Astrocyte of the cerebellum (primary cell): ENCODE measurements around the gene PLD1.

Source experiments
- DNase-seq: peaks from one replicate; pipeline ENCODE4 v3.0.0-alpha.2; 2011; ENCODE audit warnings: low read depth
- H3K4me3 ChIP-seq: 2 replicates; pipeline ENCODE4 v1.5.1; 2011; ENCODE audit warnings: mild to moderate bottlenecking, low read depth, low read length, moderate library complexity
- in situ Hi-C: cut with HindIII; loops from 2 replicates; pipeline ENCODE4 v1.10.0; 2017; ENCODE audit warnings: low sequenced_read_pairs
- TF ChIP-seq, protein P1 (sequence below): IDR thresholded peaks from 2 replicates; pipeline ENCODE4 v1.5.1; 2012; ENCODE audit warnings: low read length, low read depth, moderate library complexity, mild to moderate bottlenecking; ENCODE audit errors: missing control alignments

PLD1 gene

GRCh38 chr3:171832989-171833388 lies 22.7 kb upstream of the PLD1 start:
- no peak overlapping the region for H3K4me3 ChIP-seq
- DNase-seq = no peak
- TF ChIP-seq, protein P1, sequence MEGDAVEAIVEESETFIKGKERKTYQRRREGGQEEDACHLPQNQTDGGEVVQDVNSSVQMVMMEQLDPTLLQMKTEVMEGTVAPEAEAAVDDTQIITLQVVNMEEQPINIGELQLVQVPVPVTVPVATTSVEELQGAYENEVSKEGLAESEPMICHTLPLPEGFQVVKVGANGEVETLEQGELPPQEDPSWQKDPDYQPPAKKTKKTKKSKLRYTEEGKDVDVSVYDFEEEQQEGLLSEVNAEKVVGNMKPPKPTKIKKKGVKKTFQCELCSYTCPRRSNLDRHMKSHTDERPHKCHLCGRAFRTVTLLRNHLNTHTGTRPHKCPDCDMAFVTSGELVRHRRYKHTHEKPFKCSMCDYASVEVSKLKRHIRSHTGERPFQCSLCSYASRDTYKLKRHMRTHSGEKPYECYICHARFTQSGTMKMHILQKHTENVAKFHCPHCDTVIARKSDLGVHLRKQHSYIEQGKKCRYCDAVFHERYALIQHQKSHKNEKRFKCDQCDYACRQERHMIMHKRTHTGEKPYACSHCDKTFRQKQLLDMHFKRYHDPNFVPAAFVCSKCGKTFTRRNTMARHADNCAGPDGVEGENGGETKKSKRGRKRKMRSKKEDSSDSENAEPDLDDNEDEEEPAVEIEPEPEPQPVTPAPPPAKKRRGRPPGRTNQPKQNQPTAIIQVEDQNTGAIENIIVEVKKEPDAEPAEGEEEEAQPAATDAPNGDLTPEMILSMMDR = no peak
- in situ Hi-C loops = no loop called here

DNA sequence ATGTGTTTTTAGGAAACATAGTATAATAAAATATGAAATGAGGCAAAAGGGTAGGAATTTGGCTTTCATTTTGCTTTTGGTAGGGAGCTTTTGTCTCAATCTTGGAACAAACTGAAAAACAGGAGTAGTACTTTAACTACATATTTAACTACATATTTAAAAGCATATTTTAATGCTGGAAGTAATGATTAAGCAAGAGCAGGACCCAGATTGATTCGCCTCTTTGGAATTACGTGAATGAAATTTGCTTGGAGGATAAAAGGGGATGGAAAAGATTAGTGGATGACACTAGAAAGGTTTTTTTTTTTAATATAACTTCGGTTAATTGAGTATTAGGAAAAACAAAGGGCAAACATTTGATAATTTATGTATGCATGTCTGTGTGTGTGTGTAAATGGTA lies 21.7 kb upstream of the PLD1 start:
- TF ChIP-seq, protein P1 = no peak
- in situ Hi-C loops = no loop called here
- no peak for DNase-seq

GRCh38 chr3:171830518-171830875 lies 20.2 kb upstream of the PLD1 start:
- H3K4me3 ChIP-seq = no peak overlapping the region
- in situ Hi-C loops = no loop called here
- TF ChIP-seq, protein P1 = no peak
- DNase-seq = no peak

More for the DNA sequence above, 21.7 kb upstream of the PLD1 start:
- no peak overlapping the region for H3K4me3 ChIP-seq

GRCh38 chr3:171829841-171830517 lies 19.7 kb upstream of the PLD1 start:
- no peak for DNase-seq
- in situ Hi-C loops = no loop called here
- no peak overlapping the region for H3K4me3 ChIP-seq
- TF ChIP-seq, protein P1 = peak; percentile 78

- no peak overlapping the region for H3K4me3 ChIP-seq
- no peak for DNase-seq
- TF ChIP-seq, protein P1 = no peak
- in situ Hi-C loops = no loop called here
These were observed 18.9 kb upstream of the PLD1 start for GRCh38 chr3:171828902-171829770.

DNA sequence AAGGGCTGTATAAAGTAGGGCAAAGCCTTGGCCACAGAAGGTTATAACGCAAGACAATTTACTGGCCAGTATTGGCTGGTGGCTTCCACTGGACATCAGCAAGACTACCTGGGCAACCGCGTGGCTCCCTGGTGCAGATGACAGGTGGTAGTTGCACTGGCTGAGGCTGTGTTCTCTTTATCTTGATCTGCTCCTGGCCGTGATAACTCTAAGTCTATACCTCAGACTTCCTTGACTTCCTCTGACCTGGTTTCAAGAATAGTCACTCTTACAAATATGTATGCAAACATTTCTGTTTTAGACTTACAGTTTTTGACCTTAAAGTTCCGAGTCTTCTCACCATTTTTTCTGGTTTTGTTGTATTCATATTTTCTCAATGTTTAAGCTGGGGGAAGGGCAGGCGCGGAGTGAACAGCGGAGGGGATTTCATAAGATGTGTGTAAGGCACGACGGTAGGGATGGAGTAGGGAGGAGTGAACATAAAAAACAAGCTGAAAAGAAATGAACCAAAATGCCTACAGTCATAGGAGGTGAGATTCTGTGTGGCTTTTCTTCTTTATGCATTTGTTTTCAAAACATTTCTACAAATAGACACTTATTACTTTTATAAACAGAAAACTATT lies 17.7 kb upstream of the PLD1 start:
- no peak overlapping the region for H3K4me3 ChIP-seq
- DNase-seq = no peak
- in situ Hi-C loops = no loop called here
- TF ChIP-seq, protein P1 = no peak
